ENCODE data around the gene IPCEF1.

- TF ChIP-seq CTCF (IDR thresholded peaks at IDR 0.05; ENCODE audit: low read depth, low read length) (no peak), POLR2A (IDR thresholded peaks at IDR 0.05; ENCODE audit: extremely low read depth, insufficient read length) (no peak), MYC (IDR thresholded peaks at IDR 0.05; ENCODE audit: low read depth, low read length) (peak; percentile 50; the same call in 1 of the 2 replicates), MAX (IDR thresholded peaks at IDR 0.05; ENCODE audit: low read depth, low read length) (peak; percentile 55)
Observed at GRCh38 chr6:154301839-154302752, 54.5 kb downstream of the IPCEF1 start.

Data from NB4 (cell line).